Thyroid gland (tissue), 4 donors: Measurements from ENCODE around the gene CLEC11A.

Experiments
- POLR2A ChIP-seq, 2 donors: fragments of 450-650 bp; IDR thresholded peaks; one replicate each; pipeline ENCODE4 v1.6.1; 2017; ENCODE audit warnings: antibody characterized with exemption in 2 of 2, mild to moderate bottlenecking in 2 of 2, moderate library complexity in 1 of 2
- TF ChIP-seq, protein P1 (sequence below), 6 experiments: fragments of 200-600 bp in 3 of 6; fragments of 450-650 bp in 3 of 6; sonication (generic) in 3 of 6; IDR thresholded peaks; one replicate each; pipeline ENCODE4 v1.5.1; 2016 to 2019; ENCODE audit warnings: antibody characterized with exemption in 6 of 6, mild to moderate bottlenecking in 2 of 6, inconsistent platforms in 1 of 6, moderate library complexity in 1 of 6

DNA sequence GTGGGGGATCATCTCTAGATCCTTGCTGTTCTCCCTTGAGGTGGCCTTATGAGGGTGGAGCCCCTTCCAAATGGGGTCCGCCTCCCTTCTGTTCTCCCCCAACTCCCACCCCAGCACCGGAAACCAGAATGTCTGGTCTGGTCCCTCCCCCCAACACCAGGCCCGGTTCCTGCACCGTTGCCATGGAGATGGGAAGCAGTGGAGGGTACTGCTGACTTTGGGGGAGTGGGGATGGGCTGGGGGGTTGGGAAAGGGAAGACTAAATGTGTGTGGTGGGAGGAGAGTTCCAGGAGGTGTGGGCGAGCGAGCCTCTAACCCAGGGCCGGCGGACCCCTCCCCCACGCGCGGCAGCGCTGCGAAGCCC is 5.3 kb upstream of the CLEC11A start:
- TF ChIP-seq POLR2A (IDR thresholded peaks at IDR 0.05), result no peak
- TF ChIP-seq, protein P1, sequence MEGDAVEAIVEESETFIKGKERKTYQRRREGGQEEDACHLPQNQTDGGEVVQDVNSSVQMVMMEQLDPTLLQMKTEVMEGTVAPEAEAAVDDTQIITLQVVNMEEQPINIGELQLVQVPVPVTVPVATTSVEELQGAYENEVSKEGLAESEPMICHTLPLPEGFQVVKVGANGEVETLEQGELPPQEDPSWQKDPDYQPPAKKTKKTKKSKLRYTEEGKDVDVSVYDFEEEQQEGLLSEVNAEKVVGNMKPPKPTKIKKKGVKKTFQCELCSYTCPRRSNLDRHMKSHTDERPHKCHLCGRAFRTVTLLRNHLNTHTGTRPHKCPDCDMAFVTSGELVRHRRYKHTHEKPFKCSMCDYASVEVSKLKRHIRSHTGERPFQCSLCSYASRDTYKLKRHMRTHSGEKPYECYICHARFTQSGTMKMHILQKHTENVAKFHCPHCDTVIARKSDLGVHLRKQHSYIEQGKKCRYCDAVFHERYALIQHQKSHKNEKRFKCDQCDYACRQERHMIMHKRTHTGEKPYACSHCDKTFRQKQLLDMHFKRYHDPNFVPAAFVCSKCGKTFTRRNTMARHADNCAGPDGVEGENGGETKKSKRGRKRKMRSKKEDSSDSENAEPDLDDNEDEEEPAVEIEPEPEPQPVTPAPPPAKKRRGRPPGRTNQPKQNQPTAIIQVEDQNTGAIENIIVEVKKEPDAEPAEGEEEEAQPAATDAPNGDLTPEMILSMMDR (IDR thresholded peaks at IDR 0.05), result no peak
